GM19328 (cell line): ENCODE results near the gene PPP1R13B.

Experiments used
- ATAC-seq: cut with Tn5 transposase; IDR thresholded peaks from one replicate; pipeline ENCODE4 v1.9.1; 2021; ENCODE audit warnings: mild to moderate bottlenecking, moderate library complexity; ENCODE audit not compliant: unreplicated experiment

PPP1R13B gene

DNA sequence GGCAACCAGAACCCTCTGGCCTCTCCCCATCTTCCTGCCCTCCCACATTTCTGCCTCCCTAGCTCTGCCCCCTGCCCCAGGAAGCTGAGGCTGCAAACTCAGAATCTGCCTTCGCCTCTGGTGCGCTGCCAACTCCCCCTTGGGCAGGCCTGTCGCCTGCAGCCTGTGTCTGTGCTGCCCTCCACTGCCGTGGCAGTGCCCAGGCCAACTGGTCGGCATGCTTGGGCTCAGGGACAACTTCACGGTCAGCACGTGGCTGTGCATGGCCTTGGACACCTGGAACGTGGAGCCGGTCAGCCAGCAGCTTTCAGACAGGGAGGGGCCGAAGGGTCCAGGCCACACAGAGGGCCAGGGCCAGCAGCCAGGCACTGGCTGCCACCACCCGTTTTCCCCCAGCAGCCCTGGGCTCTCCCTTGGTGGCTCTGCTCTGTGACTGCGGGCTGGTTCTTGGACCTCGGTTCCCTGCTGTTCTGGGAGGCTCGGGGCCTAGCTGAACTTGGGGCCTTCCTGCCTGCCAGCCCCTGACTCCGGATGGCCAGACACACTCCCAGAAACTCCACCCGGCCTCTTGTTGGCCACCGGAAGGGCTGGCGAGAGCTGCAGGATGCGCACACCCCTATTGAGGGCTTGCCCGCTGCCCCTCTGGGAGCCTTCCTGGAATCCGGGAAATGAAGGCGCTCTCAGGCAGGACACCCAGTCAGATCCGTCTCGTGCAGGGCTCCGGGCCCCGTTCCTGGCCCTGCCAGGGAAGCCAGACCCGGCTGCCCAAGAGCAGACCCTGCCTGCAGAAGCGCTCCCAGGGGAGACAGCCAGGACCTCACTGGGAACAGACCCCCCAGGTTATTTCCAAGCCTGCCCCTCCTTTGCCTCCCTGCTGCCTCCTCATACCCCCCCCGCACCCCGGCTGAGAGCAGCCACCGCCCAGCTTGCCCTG, 34.2 kb upstream of the PPP1R13B start:
- ATAC-seq = no peak

- ATAC-seq = no peak
Measured at GRCh38 chr14:103880348-103881267, 33.2 kb upstream of the PPP1R13B start.

- no peak for ATAC-seq
Measured at GRCh38 chr14:103879570-103880347, 32.4 kb upstream of the PPP1R13B start.

DNA sequence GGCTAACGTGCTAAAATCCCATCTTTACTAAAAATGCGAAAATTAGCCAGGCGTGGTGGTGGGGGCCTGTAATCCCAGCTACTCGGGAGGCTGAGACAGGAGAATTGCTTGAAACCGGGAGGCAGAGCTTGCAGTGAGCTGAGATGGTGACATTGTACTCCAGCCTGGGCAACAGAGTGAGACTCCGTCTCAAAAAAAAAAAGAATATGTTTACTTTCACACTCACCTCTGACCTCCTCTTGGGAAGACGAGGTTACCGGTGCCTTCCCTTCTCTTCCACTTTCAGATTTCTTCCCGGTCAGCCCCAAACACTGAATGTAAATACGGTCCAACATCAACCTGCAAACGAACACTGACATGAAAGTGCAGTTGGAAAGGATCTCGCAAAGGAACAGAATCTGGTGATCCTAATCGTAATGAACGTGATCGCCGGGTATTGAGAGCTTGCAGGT, 31.8 kb upstream of the PPP1R13B start:
- ATAC-seq = no peak

- no peak for ATAC-seq
Measured at GRCh38 chr14:103878180-103878579, 30.8 kb upstream of the PPP1R13B start.

- ATAC-seq = no peak
Measured at GRCh38 chr14:103875010-103875409, 27.6 kb upstream of the PPP1R13B start.

- no peak for ATAC-seq
Measured at GRCh38 chr14:103872481-103873113, 25.2 kb upstream of the PPP1R13B start.

GRCh38 chr14:103871596-103872480, 24.5 kb upstream of the PPP1R13B start:
- no peak for ATAC-seq

GRCh38 chr14:103870891-103871595, 23.7 kb upstream of the PPP1R13B start:
- no peak for ATAC-seq

DNA sequence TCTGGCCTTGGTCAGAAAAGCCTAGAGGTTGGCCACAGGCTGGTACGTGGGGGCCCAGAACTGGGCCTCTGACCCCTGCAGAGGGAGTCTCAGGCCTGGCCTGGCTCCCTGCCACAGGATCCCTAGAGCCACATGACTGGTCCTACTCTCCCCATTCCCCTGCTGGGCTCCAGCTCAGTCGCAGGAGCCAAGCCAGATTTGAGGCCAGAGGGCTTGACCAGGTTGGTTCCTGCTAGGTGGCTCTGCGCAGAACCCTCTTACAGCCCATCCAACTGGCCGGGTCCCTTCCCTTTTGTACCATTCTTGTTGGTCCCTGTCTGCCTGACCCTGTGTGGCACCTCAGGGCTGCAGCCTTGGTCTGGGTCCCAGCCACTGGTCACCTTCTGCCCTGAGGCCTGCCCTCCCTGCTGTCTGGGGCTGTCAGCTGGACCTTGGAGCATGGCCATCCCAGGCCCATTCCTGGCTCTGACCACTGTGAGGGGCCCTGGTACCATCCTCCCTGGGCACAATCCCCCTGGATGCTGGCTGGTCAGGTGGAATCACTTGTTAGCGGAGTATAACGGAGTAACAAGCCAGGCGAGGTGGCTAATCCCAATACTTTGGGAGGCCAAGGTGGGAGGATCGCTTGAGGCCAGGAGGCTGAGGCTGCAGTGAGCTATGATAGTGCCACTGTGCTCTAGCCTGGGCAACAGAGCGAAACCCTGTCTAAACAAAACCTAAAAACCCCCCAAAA, 22.9 kb upstream of the PPP1R13B start:
- no peak for ATAC-seq

DNA sequence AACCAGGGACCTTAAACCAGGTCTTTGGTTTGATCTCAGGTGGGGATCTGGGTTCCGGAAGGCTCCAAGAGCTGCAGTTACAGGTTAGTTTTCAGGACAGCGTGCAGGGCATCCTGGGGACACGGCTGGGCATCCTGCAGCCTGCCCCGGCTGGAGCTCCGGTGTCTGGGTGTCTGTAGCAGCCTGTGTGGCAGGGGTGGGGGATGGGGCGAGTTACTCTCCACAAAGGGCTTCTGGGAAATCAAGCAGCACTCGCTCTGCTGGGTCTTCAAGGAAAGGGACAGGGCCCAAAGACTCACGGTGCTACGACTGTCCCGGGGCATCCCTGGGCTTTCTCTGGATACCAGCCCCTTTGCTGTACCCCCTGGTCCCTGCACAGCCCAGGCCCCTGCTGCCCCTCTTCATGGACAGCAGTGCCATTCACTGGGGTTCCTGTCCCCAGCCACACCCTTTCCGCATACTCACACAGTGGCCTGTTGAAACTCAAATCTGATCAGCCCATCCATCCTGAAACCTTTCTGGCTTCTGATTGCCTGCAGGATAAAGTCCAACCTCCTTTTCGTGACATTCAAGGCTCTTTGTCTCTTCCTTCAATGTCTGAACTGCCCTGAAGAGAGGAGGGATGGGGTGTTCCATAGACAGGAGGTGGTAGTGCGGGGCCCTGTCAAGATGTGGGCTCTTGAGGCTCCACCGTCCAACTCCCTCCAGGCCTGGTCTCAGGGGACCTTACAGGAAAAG, 22.2 kb upstream of the PPP1R13B start:
- ATAC-seq = no peak

DNA sequence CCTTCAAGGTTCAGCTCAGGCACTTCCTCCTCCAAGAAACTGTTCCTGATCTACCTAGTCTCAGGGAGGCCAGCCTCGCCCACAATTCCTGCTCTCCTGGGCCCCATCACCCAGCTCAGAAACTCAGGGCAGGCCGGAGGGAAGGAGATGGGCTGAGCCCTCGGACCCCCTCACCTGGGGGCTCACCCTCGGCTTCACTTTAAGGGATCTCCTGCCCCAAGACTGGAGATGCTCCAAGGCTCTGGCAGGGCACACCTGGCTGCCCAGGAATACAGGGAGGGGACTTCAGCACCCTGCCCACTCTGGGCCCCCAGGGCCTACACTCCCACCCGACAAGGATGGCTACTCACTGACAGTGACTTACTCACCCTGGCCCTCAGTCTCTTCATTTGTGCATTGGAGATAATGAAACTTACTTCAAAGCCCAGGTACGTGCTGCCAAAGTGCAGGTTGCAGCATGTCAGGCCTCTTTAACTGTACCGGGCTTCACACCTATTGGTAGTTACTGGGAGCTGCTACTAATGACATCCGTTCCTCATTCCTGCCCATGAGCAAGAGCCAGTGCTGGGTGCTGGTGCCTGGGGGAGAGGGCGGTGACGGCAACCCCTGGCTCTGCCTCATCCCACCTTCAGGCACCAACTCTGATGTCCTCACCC, 21.0 kb upstream of the PPP1R13B start:
- ATAC-seq = no peak

DNA sequence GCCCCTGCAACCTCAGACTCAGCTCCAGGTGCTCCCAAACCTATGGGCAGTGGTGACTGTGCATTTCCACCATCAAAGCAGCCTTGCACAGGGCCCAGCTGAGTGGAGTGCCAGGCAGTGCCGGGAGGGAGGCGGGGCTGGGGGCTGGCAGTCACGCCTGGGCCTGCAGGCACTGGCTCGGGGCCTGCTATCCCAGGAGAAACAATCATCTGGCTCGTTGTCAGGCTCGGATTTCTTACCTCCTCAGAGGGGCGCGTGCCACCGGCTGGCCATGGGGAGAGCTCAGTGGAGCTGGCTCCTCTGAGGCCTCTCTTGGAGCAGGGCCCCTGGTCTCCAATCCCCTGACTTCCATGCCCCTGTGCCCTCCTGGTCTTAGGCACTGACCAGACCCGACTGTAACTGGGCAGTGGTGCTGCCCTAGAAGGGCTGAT, 20.2 kb upstream of the PPP1R13B start:
- no peak for ATAC-seq

GRCh38 chr14:103867020-103867419, 19.6 kb upstream of the PPP1R13B start:
- no peak for ATAC-seq

GRCh38 chr14:103863245-103863644, 15.9 kb upstream of the PPP1R13B start:
- ATAC-seq = no peak

DNA sequence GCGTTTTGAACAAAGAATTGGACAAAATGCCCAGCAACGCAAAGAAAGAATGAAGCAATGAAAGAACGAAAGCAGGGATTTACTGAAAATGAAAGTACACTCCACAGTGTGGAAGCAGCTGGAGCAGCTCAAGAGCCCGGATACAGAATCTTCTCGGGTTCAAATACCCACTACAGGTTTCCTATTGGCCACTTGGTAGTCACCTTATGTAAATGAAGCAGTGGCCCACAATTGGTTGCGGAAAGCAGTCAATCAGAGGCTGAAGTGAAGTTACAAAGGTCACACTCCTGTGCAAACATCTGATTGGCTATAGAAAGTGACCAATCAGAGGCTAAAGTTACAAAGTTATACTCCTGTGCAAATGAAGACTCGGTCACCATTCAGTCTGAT, 15.0 kb upstream of the PPP1R13B start:
- no peak for ATAC-seq
